Ishikawa (cell line): ENCODE data around the gene CLMN.

Source experiments
- CEBPB ChIP-seq: IDR thresholded peaks from 2 replicates; pipeline ENCODE4 v1.6.1; 2012
- CREB1 ChIP-seq: IDR thresholded peaks from 2 replicates; pipeline ENCODE4 v1.6.1; 2012; ENCODE audit warnings: low read depth
- EGR1 ChIP-seq: IDR thresholded peaks from 2 replicates; pipeline ENCODE4 v1.6.1; 2012
- EP300 ChIP-seq: IDR thresholded peaks from 2 replicates; pipeline ENCODE4 v1.6.1; 2012; ENCODE audit warnings: borderline replicate concordance
- FOXM1 ChIP-seq: IDR thresholded peaks from 2 replicates; pipeline ENCODE4 v1.6.1; 2012; ENCODE audit warnings: low read depth, borderline replicate concordance
- NFIC ChIP-seq: IDR thresholded peaks from 2 replicates; pipeline ENCODE4 v1.6.1; 2012
- RAD21 ChIP-seq: IDR thresholded peaks from 2 replicates; pipeline ENCODE4 v1.6.1; 2012; ENCODE audit warnings: low read depth
- TAF1 ChIP-seq: IDR thresholded peaks from 2 replicates; pipeline ENCODE4 v1.6.1; 2012; ENCODE audit warnings: low read depth, mild to moderate bottlenecking
- TCF12 ChIP-seq: IDR thresholded peaks from 2 replicates; pipeline ENCODE4 v1.6.1; 2012; ENCODE audit warnings: low read depth
- TEAD4 ChIP-seq: IDR thresholded peaks from 2 replicates; pipeline ENCODE4 v1.6.1; 2012
- YY1 ChIP-seq: IDR thresholded peaks from 2 replicates; pipeline ENCODE4 v1.6.1; 2012; ENCODE audit warnings: low read depth
- ZBTB7A ChIP-seq: IDR thresholded peaks from 2 replicates; pipeline ENCODE4 v1.6.1; 2012; ENCODE audit warnings: low read depth
- TF ChIP-seq, protein P1 (sequence below): IDR thresholded peaks from 2 replicates; pipeline ENCODE4 v1.6.1; 2012; ENCODE audit warnings: low read depth, mild to moderate bottlenecking
- TF ChIP-seq, protein P2 (sequence below): IDR thresholded peaks from 2 replicates; pipeline ENCODE4 v1.6.1; 2012
- TF ChIP-seq, protein P3 (sequence below): IDR thresholded peaks from 2 replicates; pipeline ENCODE4 v1.6.1; 2012

The CLMN gene

DNA sequence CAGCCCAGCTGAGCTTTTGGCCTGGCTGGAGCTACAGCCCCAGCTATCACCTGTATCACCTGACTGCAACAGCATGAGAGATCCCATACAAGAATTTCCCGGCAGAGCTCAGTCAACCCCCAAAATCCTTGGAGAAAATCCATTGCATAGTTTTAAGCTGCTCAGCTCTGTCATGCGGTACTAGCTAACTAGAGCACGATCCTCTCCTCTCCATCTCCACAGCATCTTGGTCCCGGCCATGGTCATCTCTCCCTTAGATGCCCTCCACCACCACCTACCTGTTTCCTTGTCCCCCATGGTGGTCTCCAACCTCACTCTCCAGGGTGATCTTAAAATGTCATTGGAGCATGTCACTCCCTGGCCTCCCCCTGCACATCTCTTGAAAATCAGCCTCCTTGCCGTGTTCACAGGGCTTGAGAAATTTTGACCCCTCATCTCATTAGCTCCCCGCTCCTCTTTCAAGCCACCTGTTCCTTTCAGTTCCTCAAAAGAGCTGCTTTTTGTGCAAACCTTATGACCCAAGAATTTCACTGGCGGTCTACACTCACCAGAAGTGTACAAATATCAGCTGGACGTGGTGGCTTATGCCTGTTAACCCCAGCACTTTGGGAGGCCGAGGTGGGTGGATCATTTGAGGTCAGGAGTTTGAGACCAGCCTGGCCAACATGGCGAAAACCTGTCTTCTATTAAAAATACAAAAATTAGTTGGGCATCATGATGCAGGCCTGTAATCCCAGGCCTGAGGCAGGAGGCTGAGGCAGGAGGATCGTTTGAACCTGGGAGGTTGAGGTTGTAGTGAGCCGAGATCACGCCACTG lies 8.1 kb upstream of the CLMN start:
- TF ChIP-seq, protein P1, sequence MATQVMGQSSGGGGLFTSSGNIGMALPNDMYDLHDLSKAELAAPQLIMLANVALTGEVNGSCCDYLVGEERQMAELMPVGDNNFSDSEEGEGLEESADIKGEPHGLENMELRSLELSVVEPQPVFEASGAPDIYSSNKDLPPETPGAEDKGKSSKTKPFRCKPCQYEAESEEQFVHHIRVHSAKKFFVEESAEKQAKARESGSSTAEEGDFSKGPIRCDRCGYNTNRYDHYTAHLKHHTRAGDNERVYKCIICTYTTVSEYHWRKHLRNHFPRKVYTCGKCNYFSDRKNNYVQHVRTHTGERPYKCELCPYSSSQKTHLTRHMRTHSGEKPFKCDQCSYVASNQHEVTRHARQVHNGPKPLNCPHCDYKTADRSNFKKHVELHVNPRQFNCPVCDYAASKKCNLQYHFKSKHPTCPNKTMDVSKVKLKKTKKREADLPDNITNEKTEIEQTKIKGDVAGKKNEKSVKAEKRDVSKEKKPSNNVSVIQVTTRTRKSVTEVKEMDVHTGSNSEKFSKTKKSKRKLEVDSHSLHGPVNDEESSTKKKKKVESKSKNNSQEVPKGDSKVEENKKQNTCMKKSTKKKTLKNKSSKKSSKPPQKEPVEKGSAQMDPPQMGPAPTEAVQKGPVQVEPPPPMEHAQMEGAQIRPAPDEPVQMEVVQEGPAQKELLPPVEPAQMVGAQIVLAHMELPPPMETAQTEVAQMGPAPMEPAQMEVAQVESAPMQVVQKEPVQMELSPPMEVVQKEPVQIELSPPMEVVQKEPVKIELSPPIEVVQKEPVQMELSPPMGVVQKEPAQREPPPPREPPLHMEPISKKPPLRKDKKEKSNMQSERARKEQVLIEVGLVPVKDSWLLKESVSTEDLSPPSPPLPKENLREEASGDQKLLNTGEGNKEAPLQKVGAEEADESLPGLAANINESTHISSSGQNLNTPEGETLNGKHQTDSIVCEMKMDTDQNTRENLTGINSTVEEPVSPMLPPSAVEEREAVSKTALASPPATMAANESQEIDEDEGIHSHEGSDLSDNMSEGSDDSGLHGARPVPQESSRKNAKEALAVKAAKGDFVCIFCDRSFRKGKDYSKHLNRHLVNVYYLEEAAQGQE = no peak

DNA sequence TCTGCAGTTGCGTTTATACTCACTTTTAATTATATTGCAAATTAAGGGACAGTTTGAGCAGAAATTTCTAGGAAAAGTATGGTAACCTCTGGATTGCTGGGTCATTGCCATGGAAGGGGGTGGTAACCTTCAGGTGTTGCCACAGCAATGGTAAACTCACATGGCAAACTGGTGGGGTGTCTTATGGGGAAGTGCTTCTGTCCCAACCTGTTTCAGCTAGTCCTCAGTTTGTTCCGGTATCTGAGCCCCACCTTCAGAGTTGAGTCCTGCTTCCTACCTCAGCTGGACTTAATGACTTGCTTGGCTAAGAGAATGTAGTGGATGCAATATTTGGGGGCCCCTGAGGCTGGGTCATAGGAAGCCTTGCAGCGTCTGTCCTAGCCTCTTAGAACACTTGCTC lies 7.3 kb upstream of the CLMN start:
- TF ChIP-seq TCF12 = no peak
- TF ChIP-seq, protein P2, sequence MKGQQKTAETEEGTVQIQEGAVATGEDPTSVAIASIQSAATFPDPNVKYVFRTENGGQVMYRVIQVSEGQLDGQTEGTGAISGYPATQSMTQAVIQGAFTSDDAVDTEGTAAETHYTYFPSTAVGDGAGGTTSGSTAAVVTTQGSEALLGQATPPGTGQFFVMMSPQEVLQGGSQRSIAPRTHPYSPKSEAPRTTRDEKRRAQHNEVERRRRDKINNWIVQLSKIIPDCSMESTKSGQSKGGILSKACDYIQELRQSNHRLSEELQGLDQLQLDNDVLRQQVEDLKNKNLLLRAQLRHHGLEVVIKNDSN = no peak

DNA sequence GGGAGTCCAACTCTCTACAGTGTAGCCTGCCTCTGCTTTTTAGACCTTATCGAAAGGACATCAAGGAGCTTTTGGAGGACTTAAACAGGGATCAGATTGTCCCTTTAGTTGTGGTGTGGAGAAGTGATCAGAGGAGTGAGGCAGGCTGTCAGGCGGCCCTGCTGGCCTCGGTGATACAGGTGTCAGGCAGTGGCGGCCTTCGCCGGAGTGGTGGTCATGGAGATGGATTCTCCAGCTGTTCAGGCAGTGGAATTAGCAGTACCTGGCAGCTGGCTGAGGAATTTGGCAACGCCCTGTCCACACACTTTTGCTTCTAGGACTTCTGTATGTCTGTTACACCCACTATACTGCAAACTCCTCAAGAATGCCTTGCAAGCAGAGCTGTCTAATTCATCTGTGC lies 4.2 kb upstream of the CLMN start:
- TF ChIP-seq CREB1 (no peak), TEAD4 (no peak), ZBTB7A (no peak), NFIC (no peak), YY1 (no peak), TCF12 (no peak), CEBPB (no peak), TAF1 (no peak), RAD21 (no peak)
- TF ChIP-seq, protein P2 = no peak
- TF ChIP-seq, protein P3, sequence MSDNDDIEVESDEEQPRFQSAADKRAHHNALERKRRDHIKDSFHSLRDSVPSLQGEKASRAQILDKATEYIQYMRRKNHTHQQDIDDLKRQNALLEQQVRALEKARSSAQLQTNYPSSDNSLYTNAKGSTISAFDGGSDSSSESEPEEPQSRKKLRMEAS = no peak

DNA sequence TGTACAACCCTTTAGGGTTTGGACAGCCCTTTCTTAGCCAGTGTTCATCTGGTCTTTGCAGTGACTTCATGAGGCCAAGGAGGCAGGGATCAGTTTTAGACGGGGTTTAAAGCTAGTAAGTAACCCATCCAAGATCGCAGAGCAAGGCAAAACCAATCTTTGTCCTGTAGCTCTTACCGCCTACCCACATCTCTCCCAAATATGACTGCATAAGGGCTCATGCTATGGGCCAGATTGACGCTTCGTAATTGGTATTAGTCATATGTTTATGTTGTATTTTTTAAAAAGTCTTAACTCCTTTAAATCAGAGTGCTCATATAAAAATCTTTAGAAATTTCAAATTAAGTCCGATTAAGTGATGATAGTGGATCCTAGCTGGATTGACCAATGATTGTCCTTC lies 3.7 kb upstream of the CLMN start:
- TF ChIP-seq ZBTB7A = no peak
- TF ChIP-seq EGR1 = no peak
- TF ChIP-seq, protein P3 = no peak
- TF ChIP-seq, protein P1 = no peak
- TF ChIP-seq YY1 = no peak
- no peak for TF ChIP-seq FOXM1
- no peak for TF ChIP-seq EP300
- TF ChIP-seq CEBPB = no peak
- no peak for TF ChIP-seq TEAD4
- no peak for TF ChIP-seq RAD21
- TF ChIP-seq TCF12 = no peak
- TF ChIP-seq TAF1 = no peak
- no peak for TF ChIP-seq CREB1
- TF ChIP-seq NFIC = no peak
- TF ChIP-seq, protein P2 = no peak

DNA sequence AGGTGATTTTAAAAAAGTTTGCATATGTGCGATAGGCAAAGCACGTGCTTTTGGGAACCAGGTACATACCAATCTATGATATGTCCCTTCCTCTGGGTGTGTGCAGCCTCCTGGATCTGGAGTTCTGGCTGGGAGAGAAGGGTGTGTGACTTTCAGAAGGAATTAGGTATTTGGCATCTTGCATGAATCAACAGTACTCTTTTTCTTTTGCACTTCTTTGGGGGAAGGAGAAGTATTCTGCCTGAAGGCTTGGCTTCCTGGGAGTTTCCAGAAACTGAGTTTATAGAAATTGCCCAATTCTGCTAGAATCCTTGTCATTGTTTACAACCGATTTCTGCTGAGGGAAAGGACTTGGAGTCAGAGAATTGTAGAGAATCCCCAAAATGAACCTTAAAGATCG lies 2.9 kb upstream of the CLMN start:
- TF ChIP-seq CEBPB (no peak), TEAD4 (no peak), YY1 (no peak), RAD21 (no peak), ZBTB7A (no peak), EP300 (no peak), TAF1 (no peak), EGR1 (no peak), CREB1 (no peak), TCF12 (no peak), FOXM1 (no peak), NFIC (no peak)
- TF ChIP-seq, protein P2 = no peak
- TF ChIP-seq, protein P3 = no peak
- TF ChIP-seq, protein P1 = no peak
